H9 (cell line): ENCODE measurements around the gene MIOS. TPM values are rescaled to one million over a fixed set of nuclear protein-coding genes. Genes with fewer than 3 reads are reported as not detected.

Source experiments
- DNase-seq: peaks from one replicate; pipeline ENCODE4 v3.0.0-alpha.2; 2017
- H2AFZ ChIP-seq: one replicate; pipeline ENCODE4 v1.6.1; 2013; ENCODE audit warnings: mild to moderate bottlenecking, low read length, control low read depth, moderate library complexity
- H2AK5ac ChIP-seq: 2 replicates; pipeline ENCODE4 v1.6.1; 2013; ENCODE audit warnings: low read length, control low read depth, mixed read lengths; ENCODE audit not compliant: insufficient read length
- H2BK120ac ChIP-seq: one replicate; pipeline ENCODE4 v1.6.1; 2013; ENCODE audit warnings: low read depth, mild to moderate bottlenecking, low read length, control low read depth, inconsistent platforms; ENCODE audit not compliant: poor library complexity, severe bottlenecking
- H2BK12ac ChIP-seq: 2 replicates; pipeline ENCODE4 v1.6.1; 2013; ENCODE audit warnings: low read length, control low read depth, mixed read lengths, low read depth; ENCODE audit not compliant: insufficient read length
- H2BK15ac ChIP-seq: 2 replicates; pipeline ENCODE4 v1.6.1; 2013; ENCODE audit warnings: low read depth, low read length, control low read depth
- H2BK20ac ChIP-seq: one replicate; pipeline ENCODE4 v1.6.1; 2013; ENCODE audit warnings: low read depth, mild to moderate bottlenecking, low read length, control low read depth, inconsistent platforms; ENCODE audit not compliant: poor library complexity, severe bottlenecking
- H2BK5ac ChIP-seq: 2 replicates; pipeline ENCODE4 v1.6.1; 2013; ENCODE audit warnings: low read length, control low read depth, mixed read lengths; ENCODE audit not compliant: insufficient read length
- H3K14ac ChIP-seq: 2 replicates; pipeline ENCODE4 v1.6.1; 2013; ENCODE audit warnings: low read length, control low read depth; ENCODE audit not compliant: insufficient read depth
- H3K18ac ChIP-seq: 2 replicates; pipeline ENCODE4 v1.6.1; 2013; ENCODE audit warnings: low read depth, mild to moderate bottlenecking, mixed read lengths, low read length, control low read depth; ENCODE audit not compliant: insufficient read length
- H3K23ac ChIP-seq: 2 replicates; pipeline ENCODE4 v1.6.1; 2013; ENCODE audit warnings: low read length, control low read depth, mixed read lengths, low read depth; ENCODE audit not compliant: insufficient read length
- H3K23me2 ChIP-seq: 2 replicates; pipeline ENCODE4 v1.6.1; 2013; ENCODE audit warnings: low read depth, mild to moderate bottlenecking, mixed read lengths, low read length, control low read depth; ENCODE audit not compliant: insufficient read length, poor library complexity, severe bottlenecking
- H3K27ac ChIP-seq: 2 replicates; pipeline ENCODE4 v1.5.1; 2013; ENCODE audit warnings: low read length, control low read depth, mixed read lengths, low read depth; ENCODE audit not compliant: insufficient read length
- H3K27me3 ChIP-seq: 2 replicates; pipeline ENCODE4 v1.6.1; 2013; ENCODE audit warnings: low read length, control low read depth, inconsistent platforms; ENCODE audit not compliant: insufficient read depth
- H3K4ac ChIP-seq: 2 replicates; pipeline ENCODE4 v1.6.1; 2013; ENCODE audit warnings: low read depth, mild to moderate bottlenecking, control low read depth, inconsistent platforms, low read length, moderate library complexity
- H3K4me1 ChIP-seq: 2 replicates; pipeline ENCODE4 v1.6.1; 2013; ENCODE audit warnings: low read length, control low read depth, inconsistent platforms; ENCODE audit not compliant: insufficient read depth
- H3K4me2 ChIP-seq: 2 replicates; pipeline ENCODE4 v1.6.1; 2013; ENCODE audit warnings: low read length, control low read depth, mixed read lengths; ENCODE audit not compliant: insufficient read length, insufficient read depth
- H3K56ac ChIP-seq: 2 replicates; pipeline ENCODE4 v1.6.1; 2013; ENCODE audit warnings: low read depth, mild to moderate bottlenecking, mixed read lengths, low read length, control low read depth; ENCODE audit not compliant: insufficient read length
- H3K79me1 ChIP-seq: 2 replicates; pipeline ENCODE4 v1.6.1; 2013; ENCODE audit warnings: low read depth, mild to moderate bottlenecking, moderate library complexity, low read length, control low read depth, inconsistent platforms; ENCODE audit not compliant: insufficient read depth, poor library complexity, severe bottlenecking
- H3K79me2 ChIP-seq: 2 replicates; pipeline ENCODE4 v1.6.1; 2013; ENCODE audit warnings: low read length, control low read depth, inconsistent platforms; ENCODE audit not compliant: insufficient read depth
- H3K9ac ChIP-seq: 2 replicates; pipeline ENCODE4 v1.6.1; 2013; ENCODE audit warnings: low read length, control low read depth, mixed read lengths; ENCODE audit not compliant: insufficient read length; ENCODE audit errors: extremely low read depth
- H3K9me3 ChIP-seq: one replicate; pipeline ENCODE4 v1.6.1; 2013; ENCODE audit warnings: low read depth, low read length, inconsistent platforms; ENCODE audit not compliant: control insufficient read depth
- H3T11ph ChIP-seq: one replicate; pipeline ENCODE4 v1.6.1; 2013; ENCODE audit warnings: mild to moderate bottlenecking, low read length, control low read depth, inconsistent platforms
- H4K20me1 ChIP-seq: one replicate; pipeline ENCODE4 v1.6.1; 2013; ENCODE audit not compliant: control insufficient read depth, insufficient read length, insufficient read depth
- H4K5ac ChIP-seq: 2 replicates; pipeline ENCODE4 v1.6.1; 2013; ENCODE audit warnings: low read depth, mild to moderate bottlenecking, mixed read lengths, low read length, control low read depth; ENCODE audit not compliant: insufficient read length
- H4K8ac ChIP-seq: replicated peaks from 2 replicates; pipeline ENCODE4 v1.6.1; 2013; ENCODE audit warnings: low read length, control low read depth, mixed read lengths, low read depth; ENCODE audit not compliant: insufficient read length
- H4K91ac ChIP-seq: 2 replicates; pipeline ENCODE4 v1.6.1; 2013; ENCODE audit warnings: low read depth, mild to moderate bottlenecking, moderate library complexity, mixed read lengths, low read length, control low read depth; ENCODE audit not compliant: insufficient read length
- H3K27ac Mint-ChIP-seq, 3 experiments: 2 replicates in 2 of 3; 3 replicates in 1 of 3; pipeline ENCODE4 v1.8.0; 2020 to 2021; ENCODE audit warnings: mixed read lengths in 3 of 3, mild to moderate bottlenecking in 1 of 3, moderate library complexity in 1 of 3
- H3K27me3 Mint-ChIP-seq: 2 replicates; pipeline ENCODE4 v1.8.0; 2021; ENCODE audit warnings: low read depth, mild to moderate bottlenecking, moderate library complexity, mixed read lengths
- H3K36me3 Mint-ChIP-seq, 3 experiments: 2 replicates in 2 of 3; 3 replicates in 1 of 3; pipeline ENCODE4 v1.8.0; 2020 to 2021; ENCODE audit warnings: low read depth in 3 of 3, mixed read lengths in 3 of 3; ENCODE audit not compliant: insufficient read depth in 1 of 3
- H3K4me1 Mint-ChIP-seq, 2 experiments: 2 replicates each; pipeline ENCODE4 v1.8.0; 2020; ENCODE audit warnings: mixed read lengths in 2 of 2
- H3K4me3 Mint-ChIP-seq, 2 experiments: 2 replicates in 1 of 2; 3 replicates in 1 of 2; pipeline ENCODE4 v1.8.0; 2020 to 2021; ENCODE audit warnings: mild to moderate bottlenecking in 2 of 2, mixed read lengths in 2 of 2, moderate library complexity in 1 of 2
- H3K9me3 Mint-ChIP-seq, 2 experiments: 2 replicates in 1 of 2; 3 replicates in 1 of 2; pipeline ENCODE4 v1.8.0; 2020; ENCODE audit warnings: mild to moderate bottlenecking in 2 of 2, mixed read lengths in 2 of 2, moderate library complexity in 1 of 2
- CTCF ChIP-seq: fragments of 200-600 bp; sonication (generic); conservative IDR thresholded peaks from 3 replicates; pipeline ENCODE4 v1.8.0; 2021; ENCODE audit warnings: antibody characterized with exemption, mild to moderate bottlenecking
- WGBS: extraction: QIAGEN DNeasy Blood & Tissue Kit; methylation state at CpG from one replicate; pipeline ENCODE4 v1.1.7; 2013; ENCODE audit warnings: missing lambda C conversion rate, low lambda C conversion rate, mixed read lengths; ENCODE audit not compliant: insufficient read length; ENCODE audit errors: extremely low coverage; 5-methylcytosine and 5-hydroxymethylcytosine counted together
- total RNA-seq: library from RNA; stranded (reverse); gene quantifications from 2 replicates; pipeline ENCODE4 v1.2.1, GENCODE V29; 2021

The MIOS gene
- total RNA-seq, 1 experiment from 2014 or later, result 46.4 TPM

GRCh38 chr7:7609330-7609729, 42.6 kb downstream of the MIOS start:
- no peak overlapping the region for H2BK12ac ChIP-seq
- H4K20me1 ChIP-seq, result no peaks in the 10 kb centered on the region
- H2BK20ac ChIP-seq, result no peak overlapping the region
- peaks cover 2 to 15% (median 6%) of the 10 kb centered on the region in 3 experiments; a peak in 5 of 7 replicates for H3K36me3 Mint-ChIP-seq
- no peaks in the 10 kb centered on the region for H3K27me3 ChIP-seq
- no peak for TF ChIP-seq CTCF
- H3K23me2 ChIP-seq, result no peaks in the 10 kb centered on the region
- H3K27ac ChIP-seq, result no peak overlapping the region
- WGBS, result no CpG with 5 or more reads among the region's 2 CpGs
- no peaks in the 10 kb centered on the region for H3K9me3 ChIP-seq
- no peak overlapping the region for H2BK15ac ChIP-seq
- H3K4ac ChIP-seq, result no peak overlapping the region
- no peak overlapping the region for H3K18ac ChIP-seq
- H3T11ph ChIP-seq, result no peak overlapping the region
- no peaks in the 10 kb centered on the region for H3K27me3 Mint-ChIP-seq
- H3K79me1 ChIP-seq, result no peaks in the 10 kb centered on the region
- H3K9me3 Mint-ChIP-seq, result no peaks in the 10 kb centered on the region
- H4K8ac ChIP-seq, result no peak overlapping the region
- no peak overlapping the region for H3K23ac ChIP-seq
- no peak overlapping the region for H3K27ac Mint-ChIP-seq
- H3K56ac ChIP-seq, result no peak overlapping the region
- no peak overlapping the region for H2AFZ ChIP-seq
- no peak overlapping the region for H3K4me3 Mint-ChIP-seq
- H3K79me2 ChIP-seq, result no peaks in the 10 kb centered on the region
- no peak overlapping the region for H2BK120ac ChIP-seq
- no peak overlapping the region for H2BK5ac ChIP-seq
- H3K4me1 Mint-ChIP-seq, result no peaks in the 10 kb centered on the region
- no peak for DNase-seq
- H4K91ac ChIP-seq, result no peak overlapping the region
- H3K14ac ChIP-seq, result no peak overlapping the region
- no peak overlapping the region for H3K9ac ChIP-seq
- no peak overlapping the region for H3K4me2 ChIP-seq
- H4K5ac ChIP-seq, result no peak overlapping the region
- no peaks in the 10 kb centered on the region for H3K4me1 ChIP-seq
- no peak overlapping the region for H2AK5ac ChIP-seq
